Measurements from ENCODE around the gene GALNT17.

GRCh38 chr7:71627651-71628050 lies 495.7 kb downstream of the GALNT17 start:
- TF ChIP-seq CTCF (IDR thresholded peaks at IDR 0.05; ENCODE audit: borderline replicate concordance, extremely low read depth, low read length, poor library complexity, severe bottlenecking): no peak
- no peak for TF ChIP-seq EZH2 (IDR thresholded peaks at IDR 0.05; ENCODE audit: borderline replicate concordance, low read depth, low read length, severe bottlenecking)

Measured in DND-41 (cell line).